ENCODE data around the gene TMEM43. TPM values are rescaled to one million over a fixed set of nuclear protein-coding genes. Genes with fewer than 3 reads are reported as not detected.

Gene TMEM43
- total and polyA plus RNA-seq, 2 of the 13 experiments (the other 11 are each of a cell fraction or from before 2014, with no cell fraction given) = 48.9 to 50.5 TPM

GRCh38 chr3:14110699-14111098 lies 14.2 kb upstream of the TMEM43 start:
- POLR2A ChIA-PET = interaction anchor here (1.1 kb wide), 1 partner anchor 15 kb away, joined by 3 read pairs; the partner anchor contains the start of gene TMEM43
- FAIRE-seq (no peak), ATAC-seq (no peak), DNase-seq (ENCODE audit: low spot score) (no peak)
- Histone ChIP-seq H3K4me3 (replicated peaks in 1 of 3; ENCODE audit: insufficient read depth in 1 of 3, low read depth in 2 of 3, low read length in 3 of 3) (no peak overlapping the region), H3K4me1 (ENCODE audit: insufficient read depth, low read length) (peaks cover 18% of the 10 kb centered on the region), H3K9ac (ENCODE audit: insufficient read depth, low read depth, low read length) (no peak overlapping the region), H3K9me3 (ENCODE audit: low read length) (no peaks in the 10 kb centered on the region), H3K79me2 (ENCODE audit: insufficient read depth, low read length) (no peaks in the 10 kb centered on the region), H3K4me2 (ENCODE audit: low read depth, low read length) (no peak overlapping the region), H2AFZ (ENCODE audit: low read length) (no peak overlapping the region), H3K27ac (ENCODE audit: extremely low read length, insufficient read depth, low read length) (no peak overlapping the region), H3K36me3 (replicated peaks in 1 of 2; ENCODE audit: control insufficient read depth in 1 of 2, insufficient read depth in 2 of 2, low read length in 2 of 2) (peaks cover 6 to 33% of the 10 kb centered on the region in 2 experiments; a peak in 4 of 5 replicates), H3K27me3 (ENCODE audit: control insufficient read depth in 1 of 2, insufficient read depth in 2 of 2, low read length in 2 of 2) (no peaks in the 10 kb centered on the region), H4K20me1 (ENCODE audit: insufficient read depth, low read length) (no peaks in the 10 kb centered on the region)
- intact Hi-C loops (cut with micrococcal nuclease; ENCODE audit: unreplicated experiment) = no loop called here
- CTCF ChIA-PET (ENCODE audit: low intra/inter-chr PET ratio, low total read pairs) = no interaction called here
- BruUV-seq (replicated peaks) = no TSS peak
- in situ Hi-C loops (cut with HindIII; ENCODE audit: extremely low pct_ligation_motif_present, low pct_unique_long_range_greater_than_20kb) = no loop called here
- TF ChIP-seq BCL6 (CRISPR knock-in tag; IDR thresholded peaks at IDR 0.05) (peak; percentile 88), ZNF574 (CRISPR knock-in tag; IDR thresholded peaks at IDR 0.05) (no peak)
- WGBS (ENCODE audit: low lambda C conversion rate) = 92% methylated on average over 4 of the region's 4 CpGs

- Histone ChIP-seq H3K36me3 (replicated peaks in 1 of 2; ENCODE audit: control insufficient read depth in 1 of 2, insufficient read depth in 2 of 2, low read length in 2 of 2) (peaks cover 11 to 43% of the 10 kb centered on the region in 2 experiments; a peak in 4 of 5 replicates), H3K9me3 (ENCODE audit: low read length) (no peaks in the 10 kb centered on the region), H3K27me3 (ENCODE audit: control insufficient read depth in 1 of 2, insufficient read depth in 2 of 2, low read length in 2 of 2) (no peaks in the 10 kb centered on the region), H3K27ac (ENCODE audit: extremely low read length, insufficient read depth, low read length) (peak overlapping the region; percentile 44), H3K79me2 (ENCODE audit: insufficient read depth, low read length) (peaks cover 7% of the 10 kb centered on the region), H3K9ac (ENCODE audit: insufficient read depth, low read depth, low read length) (no peak overlapping the region), H3K4me3 (replicated peaks in 1 of 3; ENCODE audit: insufficient read depth in 1 of 3, low read depth in 2 of 3, low read length in 3 of 3) (no peak overlapping the region), H3K4me2 (ENCODE audit: low read depth, low read length) (peak overlapping the region; percentile 28; the same call in 1 of the 2 replicates), H3K4me1 (ENCODE audit: insufficient read depth, low read length) (peaks cover 40% of the 10 kb centered on the region), H4K20me1 (ENCODE audit: insufficient read depth, low read length) (no peaks in the 10 kb centered on the region), H2AFZ (ENCODE audit: low read length) (no peak overlapping the region)
- intact Hi-C loops (cut with micrococcal nuclease; ENCODE audit: unreplicated experiment) (loop anchor here (1.0 kb wide), 1 partner anchor 218 kb away; no protein-coding TSS in a partner anchor), in situ Hi-C loops (cut with HindIII; ENCODE audit: extremely low pct_ligation_motif_present, low pct_unique_long_range_greater_than_20kb) (no loop called here)
- ChIA-PET POLR2A (interaction anchor here (1.0 to 1.6 kb wide), 2 partner anchors 11 to 218 kb away, joined by 5 to 7 read pairs; partner anchors contain the start of genes CHCHD4 and TMEM43), CTCF (ENCODE audit: low intra/inter-chr PET ratio, low total read pairs) (interaction anchor here (1.6 kb wide), 1 partner anchor 217 kb away, joined by 8 read pairs; no protein-coding TSS in a partner anchor)
- FAIRE-seq (peak; percentile 81), ATAC-seq (peak; percentile 72), DNase-seq (ENCODE audit: low spot score) (peak; percentile 47)
- 86% methylated on average over 7 of the region's 7 CpGs for WGBS (ENCODE audit: low lambda C conversion rate)
- BruUV-seq (replicated peaks) = no TSS peak
- TF ChIP-seq ZKSCAN1 (IDR thresholded peaks at IDR 0.05; ENCODE audit: low read length) = no peak
- TF ChIP-seq ZFY (CRISPR knock-in tag; IDR thresholded peaks at IDR 0.05) = no peak
- TF ChIP-seq ZBTB33 (CRISPR knock-in tag; IDR thresholded peaks at IDR 0.05) = 0 out of 2 replicates have a peak, but pooled peaks have one; percentile 13
- peak; percentile 68 for TF ChIP-seq HNF4A (CRISPR knock-in tag; IDR thresholded peaks at IDR 0.05)
- TF ChIP-seq ZBTB39 (CRISPR knock-in tag; IDR thresholded peaks at IDR 0.05) = no peak
- TF ChIP-seq GABPA (IDR thresholded peaks at IDR 0.05; ENCODE audit: low read depth, low read length) = no peak
- no peak for TF ChIP-seq GABPA (CRISPR knock-in tag; IDR thresholded peaks at IDR 0.05; ENCODE audit: low read depth)
- TF ChIP-seq SMC3 (IDR thresholded peaks at IDR 0.05; ENCODE audit: low read length) = peak; percentile 75
Measured at GRCh38 chr3:14113965-14114635, 10.8 kb upstream of the TMEM43 start.
